ENCODE results near the gene EDAR.

DNA sequence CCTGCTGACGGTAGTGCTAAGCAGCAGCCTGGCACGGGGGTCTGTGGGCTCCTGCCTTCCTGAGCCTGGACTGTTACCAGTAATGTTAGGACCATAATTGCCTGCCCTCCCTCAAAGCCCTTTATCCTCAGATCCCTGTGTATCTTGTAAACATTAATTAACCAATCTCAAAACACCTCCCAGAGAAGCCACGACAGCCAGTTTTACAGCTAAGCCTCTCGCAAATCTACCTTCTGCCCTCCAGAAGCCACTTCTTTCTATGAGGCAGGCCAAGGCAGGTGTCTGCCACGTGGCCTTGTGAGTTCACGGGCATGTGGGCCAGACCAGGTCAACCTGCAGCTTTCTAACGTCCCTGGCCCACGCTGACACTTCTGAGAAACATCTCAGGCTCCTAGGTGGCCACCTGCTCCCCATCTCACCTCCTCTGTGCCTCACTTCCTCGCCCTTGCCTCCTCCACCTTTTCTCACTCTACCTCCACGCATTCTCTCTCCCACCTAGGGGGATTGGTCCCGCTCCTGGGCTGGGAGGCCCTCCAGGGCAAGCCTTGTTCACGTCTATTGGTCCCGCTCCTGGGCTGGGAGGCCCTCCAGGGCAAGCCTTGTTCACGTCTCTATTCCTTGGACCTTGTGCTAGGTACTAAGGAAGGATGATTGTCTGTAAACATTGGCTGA lies 64.3 kb downstream of the EDAR start:
- TF ChIP-seq, protein P1, sequence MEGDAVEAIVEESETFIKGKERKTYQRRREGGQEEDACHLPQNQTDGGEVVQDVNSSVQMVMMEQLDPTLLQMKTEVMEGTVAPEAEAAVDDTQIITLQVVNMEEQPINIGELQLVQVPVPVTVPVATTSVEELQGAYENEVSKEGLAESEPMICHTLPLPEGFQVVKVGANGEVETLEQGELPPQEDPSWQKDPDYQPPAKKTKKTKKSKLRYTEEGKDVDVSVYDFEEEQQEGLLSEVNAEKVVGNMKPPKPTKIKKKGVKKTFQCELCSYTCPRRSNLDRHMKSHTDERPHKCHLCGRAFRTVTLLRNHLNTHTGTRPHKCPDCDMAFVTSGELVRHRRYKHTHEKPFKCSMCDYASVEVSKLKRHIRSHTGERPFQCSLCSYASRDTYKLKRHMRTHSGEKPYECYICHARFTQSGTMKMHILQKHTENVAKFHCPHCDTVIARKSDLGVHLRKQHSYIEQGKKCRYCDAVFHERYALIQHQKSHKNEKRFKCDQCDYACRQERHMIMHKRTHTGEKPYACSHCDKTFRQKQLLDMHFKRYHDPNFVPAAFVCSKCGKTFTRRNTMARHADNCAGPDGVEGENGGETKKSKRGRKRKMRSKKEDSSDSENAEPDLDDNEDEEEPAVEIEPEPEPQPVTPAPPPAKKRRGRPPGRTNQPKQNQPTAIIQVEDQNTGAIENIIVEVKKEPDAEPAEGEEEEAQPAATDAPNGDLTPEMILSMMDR (conservative IDR thresholded peaks at IDR 0.05 in 1 of 2, IDR thresholded peaks at IDR 0.05 in 1 of 2; ENCODE audit: low read depth in 1 of 2, low read length in 2 of 2): no peak
- TF ChIP-seq EZH2 (IDR thresholded peaks at IDR 0.05; ENCODE audit: low read length, missing control alignments): no peak

Data from fibroblast of lung (primary cell).